ENCODE results near the gene EVI2B.

The EVI2B gene

DNA sequence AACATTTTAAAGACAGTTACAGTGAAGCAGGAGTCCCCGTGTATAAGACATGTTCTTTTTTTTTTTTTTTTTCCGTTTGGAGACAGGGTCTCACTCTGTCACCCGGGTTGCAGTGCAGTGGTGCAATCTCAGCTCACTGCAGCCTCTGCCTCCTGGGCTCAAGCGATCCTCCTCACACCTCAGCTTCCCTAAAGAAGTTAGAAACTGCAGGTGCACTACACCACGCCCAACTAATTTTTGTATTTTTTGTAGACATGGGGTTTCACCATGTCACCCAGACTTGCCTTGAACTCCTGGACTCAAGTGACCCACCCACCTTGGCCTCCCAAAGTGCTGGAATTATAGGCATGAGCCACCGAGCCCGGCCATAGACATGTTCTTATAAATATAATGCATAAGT lies 3.0 kb downstream of the EVI2B start:
- no peak overlapping the region for H2BK12ac ChIP-seq (ENCODE audit: low read length in 2 of 2)
- 74% methylated on average over 4 of the region's 7 CpGs for WGBS
- no peaks in the 10 kb centered on the region for H3K9me3 ChIP-seq (ENCODE audit: control insufficient read depth, low read length)
- no peak overlapping the region for H2BK120ac ChIP-seq (ENCODE audit: low read depth, low read length)
- peaks cover 2 to 22% of the 10 kb centered on the region in 2 experiments for H3K36me3 ChIP-seq (ENCODE audit: control insufficient read depth in 1 of 2, insufficient read depth in 2 of 2, low read depth in 1 of 2, low read length in 2 of 2)
- no peak overlapping the region for H3K4ac ChIP-seq (ENCODE audit: low read depth in 1 of 2, low read length in 2 of 2)
- H3K18ac ChIP-seq (ENCODE audit: low read depth in 1 of 2, low read length in 2 of 2): no peak overlapping the region
- H3K27me3 ChIP-seq (ENCODE audit: control insufficient read depth in 1 of 2, insufficient read depth in 1 of 2, low read length in 2 of 2): no peaks in the 10 kb centered on the region
- H3K14ac ChIP-seq (ENCODE audit: low read length in 2 of 2): no peak overlapping the region
- no peak overlapping the region for H3K27ac ChIP-seq (ENCODE audit: low read length, poor library complexity, severe bottlenecking)
- H2AFZ ChIP-seq (ENCODE audit: low read depth, low read length): no peak overlapping the region
- H3K4me2 ChIP-seq (ENCODE audit: low read length, poor library complexity, severe bottlenecking): no peak overlapping the region
- no peak overlapping the region for H4K8ac ChIP-seq (ENCODE audit: low read length)
- H3K23ac ChIP-seq (ENCODE audit: low read length in 2 of 2): no peak overlapping the region
- H4K91ac ChIP-seq (ENCODE audit: low read length): no peak overlapping the region
- no peak overlapping the region for H3K9ac ChIP-seq (ENCODE audit: low read length)
- no peak for DNase-seq
- H2BK15ac ChIP-seq (ENCODE audit: low read depth, poor library complexity, severe bottlenecking): no peak overlapping the region
- peaks cover 2% of the 10 kb centered on the region for H3K4me1 ChIP-seq (ENCODE audit: control insufficient read depth, insufficient read depth, low read depth, low read length)
- H2BK5ac ChIP-seq (ENCODE audit: low read depth, low read length, poor library complexity, severe bottlenecking): no peak overlapping the region
- no peak overlapping the region for H3K4me3 ChIP-seq (ENCODE audit: insufficient read depth in 1 of 2, low read depth in 1 of 2, low read length in 2 of 2)
- no peak overlapping the region for H2AK5ac ChIP-seq (ENCODE audit: low read length, severe bottlenecking)
- H3K79me1 ChIP-seq (replicated peaks; ENCODE audit: low read length, poor library complexity, severe bottlenecking): peaks cover 7% of the 10 kb centered on the region

DNA sequence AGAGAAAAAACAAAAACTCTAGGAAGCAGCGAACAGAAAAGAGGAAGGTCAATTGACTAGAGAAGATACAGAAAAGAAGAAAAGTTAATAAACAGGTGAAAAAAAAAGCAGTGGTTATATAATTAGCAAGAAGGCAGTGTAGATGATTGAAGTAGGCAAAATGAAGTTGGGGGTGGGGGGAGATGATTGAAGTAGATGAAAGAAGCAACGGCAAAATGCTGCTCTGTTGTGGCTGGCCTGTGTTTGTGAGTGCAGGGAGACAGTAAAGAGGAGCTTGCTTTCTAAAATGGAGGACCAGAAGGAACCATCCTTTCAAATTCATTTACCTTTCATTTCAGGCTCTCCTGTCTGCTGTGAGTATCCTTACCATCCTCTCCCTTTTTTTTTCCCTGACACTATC lies 3.6 kb downstream of the EVI2B start:
- no peak overlapping the region for H3K23ac ChIP-seq (ENCODE audit: low read length in 2 of 2)
- no peak overlapping the region for H2AK5ac ChIP-seq (ENCODE audit: low read length, severe bottlenecking)
- H3K18ac ChIP-seq (ENCODE audit: low read depth in 1 of 2, low read length in 2 of 2): no peak overlapping the region
- H2BK5ac ChIP-seq (ENCODE audit: low read depth, low read length, poor library complexity, severe bottlenecking): no peak overlapping the region
- no peaks in the 10 kb centered on the region for H3K27me3 ChIP-seq (ENCODE audit: control insufficient read depth in 1 of 2, insufficient read depth in 1 of 2, low read length in 2 of 2)
- no peak overlapping the region for H3K4ac ChIP-seq (ENCODE audit: low read depth in 1 of 2, low read length in 2 of 2)
- no peak overlapping the region for H4K8ac ChIP-seq (ENCODE audit: low read length)
- no peak overlapping the region for H3K4me2 ChIP-seq (ENCODE audit: low read length, poor library complexity, severe bottlenecking)
- H2BK15ac ChIP-seq (ENCODE audit: low read depth, poor library complexity, severe bottlenecking): no peak overlapping the region
- H4K91ac ChIP-seq (ENCODE audit: low read length): no peak overlapping the region
- no peak overlapping the region for H2BK120ac ChIP-seq (ENCODE audit: low read depth, low read length)
- peaks cover 2 to 24% of the 10 kb centered on the region in 2 experiments for H3K36me3 ChIP-seq (ENCODE audit: control insufficient read depth in 1 of 2, insufficient read depth in 2 of 2, low read depth in 1 of 2, low read length in 2 of 2)
- no peak overlapping the region for H3K9ac ChIP-seq (ENCODE audit: low read length)
- H3K79me1 ChIP-seq (replicated peaks; ENCODE audit: low read length, poor library complexity, severe bottlenecking): peaks cover 6% of the 10 kb centered on the region
- no peak for DNase-seq
- no peak overlapping the region for H3K4me3 ChIP-seq (ENCODE audit: insufficient read depth in 1 of 2, low read depth in 1 of 2, low read length in 2 of 2)
- H3K14ac ChIP-seq (ENCODE audit: low read length in 2 of 2): no peak overlapping the region
- H2AFZ ChIP-seq (ENCODE audit: low read depth, low read length): no peak overlapping the region
- H3K9me3 ChIP-seq (ENCODE audit: control insufficient read depth, low read length): no peaks in the 10 kb centered on the region
- no peak overlapping the region for H3K27ac ChIP-seq (ENCODE audit: low read length, poor library complexity, severe bottlenecking)
- H2BK12ac ChIP-seq (ENCODE audit: low read length in 2 of 2): no peak overlapping the region
- H3K4me1 ChIP-seq (ENCODE audit: control insufficient read depth, insufficient read depth, low read depth, low read length): no peaks in the 10 kb centered on the region
- WGBS: 50% methylated on average over 2 of the region's 2 CpGs

DNA sequence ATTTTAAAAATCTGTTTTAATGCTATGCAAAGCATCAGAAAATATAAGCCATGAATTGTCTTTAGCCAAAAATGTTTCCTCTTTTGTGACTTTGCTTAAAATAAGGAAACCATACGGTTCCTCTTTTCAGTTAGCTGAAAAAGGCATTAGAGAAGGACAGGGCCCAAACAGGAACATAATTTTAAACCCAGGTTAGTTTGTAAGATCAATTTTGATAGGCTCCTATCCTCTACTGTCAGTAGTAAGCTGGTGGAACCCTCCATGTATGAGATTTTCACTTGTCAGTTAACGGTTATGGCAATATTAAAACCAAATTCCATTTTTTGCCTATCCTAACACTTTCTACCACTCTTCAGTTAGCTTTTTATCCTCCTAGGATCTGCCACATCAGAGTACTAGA lies 4.3 kb downstream of the EVI2B start:
- H3K4me3 ChIP-seq (ENCODE audit: insufficient read depth in 1 of 2, low read depth in 1 of 2, low read length in 2 of 2): no peak overlapping the region
- H2BK15ac ChIP-seq (ENCODE audit: low read depth, poor library complexity, severe bottlenecking): no peak overlapping the region
- no peak overlapping the region for H4K8ac ChIP-seq (ENCODE audit: low read length)
- 100% methylated on average over 2 of the region's 2 CpGs for WGBS
- H3K14ac ChIP-seq (ENCODE audit: low read length in 2 of 2): no peak overlapping the region
- H2BK12ac ChIP-seq (ENCODE audit: low read length in 2 of 2): no peak overlapping the region
- H3K4me1 ChIP-seq (ENCODE audit: control insufficient read depth, insufficient read depth, low read depth, low read length): no peaks in the 10 kb centered on the region
- H4K91ac ChIP-seq (ENCODE audit: low read length): no peak overlapping the region
- H2BK5ac ChIP-seq (ENCODE audit: low read depth, low read length, poor library complexity, severe bottlenecking): no peak overlapping the region
- H3K27ac ChIP-seq (ENCODE audit: low read length, poor library complexity, severe bottlenecking): no peak overlapping the region
- H2BK120ac ChIP-seq (ENCODE audit: low read depth, low read length): no peak overlapping the region
- no peak for DNase-seq
- H2AFZ ChIP-seq (ENCODE audit: low read depth, low read length): no peak overlapping the region
- H3K4me2 ChIP-seq (ENCODE audit: low read length, poor library complexity, severe bottlenecking): no peak overlapping the region
- no peaks in the 10 kb centered on the region for H3K9me3 ChIP-seq (ENCODE audit: control insufficient read depth, low read length)
- H3K4ac ChIP-seq (ENCODE audit: low read depth in 1 of 2, low read length in 2 of 2): no peak overlapping the region
- H3K79me1 ChIP-seq (replicated peaks; ENCODE audit: low read length, poor library complexity, severe bottlenecking): peaks cover 8% of the 10 kb centered on the region
- no peak overlapping the region for H2AK5ac ChIP-seq (ENCODE audit: low read length, severe bottlenecking)
- no peaks in the 10 kb centered on the region for H3K27me3 ChIP-seq (ENCODE audit: control insufficient read depth in 1 of 2, insufficient read depth in 1 of 2, low read length in 2 of 2)
- no peak overlapping the region for H3K23ac ChIP-seq (ENCODE audit: low read length in 2 of 2)
- H3K9ac ChIP-seq (ENCODE audit: low read length): no peak overlapping the region
- peaks cover 2 to 31% of the 10 kb centered on the region in 2 experiments for H3K36me3 ChIP-seq (ENCODE audit: control insufficient read depth in 1 of 2, insufficient read depth in 2 of 2, low read depth in 1 of 2, low read length in 2 of 2)
- no peak overlapping the region for H3K18ac ChIP-seq (ENCODE audit: low read depth in 1 of 2, low read length in 2 of 2)

DNA sequence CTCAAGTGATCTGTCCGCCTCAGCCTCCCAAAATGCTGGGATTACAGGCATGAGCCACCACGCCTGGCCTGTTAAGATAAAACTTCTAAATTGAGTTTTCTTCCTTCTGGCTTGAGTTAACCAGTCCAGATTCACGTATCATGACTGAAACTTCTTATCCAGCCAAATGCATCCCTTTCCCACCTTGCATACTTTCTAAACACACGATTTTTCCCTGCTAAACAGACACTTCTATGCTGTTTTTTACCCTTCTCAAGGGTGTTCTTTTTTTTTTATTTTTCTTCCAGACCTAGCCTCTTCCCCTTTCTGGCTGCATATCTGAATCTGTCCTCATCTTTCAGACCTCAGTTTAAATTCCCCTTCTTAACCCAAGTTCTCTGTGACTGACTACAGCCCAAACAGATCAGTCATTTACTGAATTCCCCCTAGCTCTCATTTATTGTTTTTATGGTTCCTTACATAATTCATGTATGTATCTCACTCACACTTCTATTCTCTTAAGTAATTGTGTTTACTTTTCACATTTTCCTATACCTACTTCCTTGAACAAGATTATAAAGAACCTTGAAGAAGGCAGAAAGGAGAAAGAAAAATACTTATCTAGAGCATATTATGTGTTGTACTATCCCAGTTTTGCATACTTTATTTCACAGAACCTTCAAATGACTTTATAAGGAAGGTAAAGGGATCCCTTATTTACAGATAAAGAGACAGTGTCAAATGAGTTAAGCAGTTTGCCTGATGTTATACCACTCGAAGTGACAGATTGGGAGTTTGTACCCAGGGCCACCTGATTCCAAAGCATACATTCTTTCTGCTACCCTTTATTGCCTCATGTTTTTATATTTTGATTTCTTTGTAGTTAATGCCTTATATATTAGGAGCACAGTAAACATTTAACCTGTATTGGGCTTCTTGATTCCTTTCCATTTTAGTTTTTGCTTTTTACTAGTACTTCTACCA lies 5.2 kb downstream of the EVI2B start:
- no peak overlapping the region for H3K14ac ChIP-seq (ENCODE audit: low read length in 2 of 2)

More for the DNA sequence above, 5.2 kb downstream of the EVI2B start:
- Histone ChIP-seq H4K8ac (ENCODE audit: low read length) (no peak overlapping the region), H3K9me3 (ENCODE audit: control insufficient read depth, low read length) (no peaks in the 10 kb centered on the region), H4K91ac (ENCODE audit: low read length) (no peak overlapping the region), H3K79me1 (replicated peaks; ENCODE audit: low read length, poor library complexity, severe bottlenecking) (peaks cover 13% of the 10 kb centered on the region), H3K4ac (ENCODE audit: low read depth in 1 of 2, low read length in 2 of 2) (no peak overlapping the region), H3K4me1 (ENCODE audit: control insufficient read depth, insufficient read depth, low read depth, low read length) (no peaks in the 10 kb centered on the region), H2AK5ac (ENCODE audit: low read length, severe bottlenecking) (no peak overlapping the region), H2BK15ac (ENCODE audit: low read depth, poor library complexity, severe bottlenecking) (no peak overlapping the region), H3K9ac (ENCODE audit: low read length) (no peak overlapping the region), H3K27ac (ENCODE audit: low read length, poor library complexity, severe bottlenecking) (no peak overlapping the region), H2BK5ac (ENCODE audit: low read depth, low read length, poor library complexity, severe bottlenecking) (no peak overlapping the region), H3K23ac (ENCODE audit: low read length in 2 of 2) (no peak overlapping the region), H2AFZ (ENCODE audit: low read depth, low read length) (no peak overlapping the region), H3K27me3 (ENCODE audit: control insufficient read depth in 1 of 2, insufficient read depth in 1 of 2, low read length in 2 of 2) (no peaks in the 10 kb centered on the region), H2BK120ac (ENCODE audit: low read depth, low read length) (no peak overlapping the region), H3K4me3 (ENCODE audit: insufficient read depth in 1 of 2, low read depth in 1 of 2, low read length in 2 of 2) (no peak overlapping the region), H3K4me2 (ENCODE audit: low read length, poor library complexity, severe bottlenecking) (no peak overlapping the region), H3K36me3 (ENCODE audit: control insufficient read depth in 1 of 2, insufficient read depth in 2 of 2, low read depth in 1 of 2, low read length in 2 of 2) (peaks cover 2 to 36% of the 10 kb centered on the region in 2 experiments), H3K18ac (ENCODE audit: low read depth in 1 of 2, low read length in 2 of 2) (no peak overlapping the region), H2BK12ac (ENCODE audit: low read length in 2 of 2) (no peak overlapping the region)
- DNase-seq: no peak
- WGBS: 94% methylated on average over 4 of the region's 5 CpGs
